ENCODE measurements around the gene TKFC. TPM values are rescaled to one million over a fixed set of nuclear protein-coding genes. Genes with fewer than 3 reads are reported as not detected.

The TKFC gene
- polyA plus RNA-seq, 1 experiment: 37.6 TPM

- no peak for DNase-seq (ENCODE audit: low read depth)
- Histone ChIP-seq H3K27me3 (ENCODE audit: control insufficient read depth, insufficient read depth, low read length) (no peaks in the 10 kb centered on the region), H3K4me3 (ENCODE audit: low read depth, low read length) (peak overlapping the region; percentile 61), H3K36me3 (ENCODE audit: control insufficient read depth, insufficient read depth, low read length) (peaks cover 4% of the 10 kb centered on the region)
- ChIA-PET CTCF (interaction anchor here (0.8 to 4.8 kb wide), 13 partner anchors 8 to 136 kb away, joined by 3 to 82 read pairs (median 5); partner anchors contain the start of genes CYB561A3, DDB1, TKFC and TMEM138), POLR2A (interaction anchor here (0.5 to 0.6 kb wide), 2 partner anchors 10 to 67 kb away, joined by 4 to 21 read pairs; no protein-coding TSS in a partner anchor)
- TF ChIP-seq CTCF (IDR thresholded peaks at IDR 0.05; ENCODE audit: insufficient read depth, low read depth, low read length): peak; percentile 28
Measured at GRCh38 chr11:61392981-61393595, 60.1 kb downstream of the TKFC start.

Other genes starting within 250 kb of the TKFC start
- not detected in 2 replicates for gene CD5, start 230.7 kb upstream of the TKFC start, polyA plus RNA-seq (2011; rRNA removed)
- gene VPS37C, start 171.8 kb upstream of the TKFC start, polyA plus RNA-seq (2011; rRNA removed): 8.9 and 17.5 TPM in 2 replicates
- gene PGA3, start 129.7 kb upstream of the TKFC start, polyA plus RNA-seq (2011; rRNA removed): not detected in 2 replicates
- not detected in 2 replicates for gene PGA4, start 110.9 kb upstream of the TKFC start, polyA plus RNA-seq (2011; rRNA removed)
- not detected in 2 replicates for gene PGA5, start 92.1 kb upstream of the TKFC start, polyA plus RNA-seq (2011; rRNA removed)
- gene VWCE, start 37.9 kb upstream of the TKFC start, polyA plus RNA-seq (2011; rRNA removed): 0.96 and 1.4 TPM in 2 replicates
- 265 and 281 TPM in 2 replicates for gene DDB1, start 123 bp upstream of the TKFC start, polyA plus RNA-seq (2011; rRNA removed)
- 32.9 and 91.3 TPM in 2 replicates for gene CYB561A3, start 28.7 kb downstream of the TKFC start, polyA plus RNA-seq (2011; rRNA removed)
- 55.6 and 73.9 TPM in 2 replicates for gene TMEM138, start 29.1 kb downstream of the TKFC start, polyA plus RNA-seq (2011; rRNA removed)
- gene TMEM216, start 59.4 kb downstream of the TKFC start, polyA plus RNA-seq (2011; rRNA removed): 27.3 and 29.2 TPM in 2 replicates
- 35.4 and 36.2 TPM in 2 replicates for gene CPSF7, start 96.7 kb downstream of the TKFC start, polyA plus RNA-seq (2011; rRNA removed)
- gene SDHAF2, start 96.9 kb downstream of the TKFC start, polyA plus RNA-seq (2011; rRNA removed): 67.7 and 81.1 TPM in 2 replicates
- 0.02 TPM in 1 of 2 replicates, not detected in the other for gene LRRC10B, start 175.5 kb downstream of the TKFC start, polyA plus RNA-seq (2011; rRNA removed)
- gene SYT7, start 247.8 kb downstream of the TKFC start, polyA plus RNA-seq (2011; rRNA removed): 0.01 and 0.04 TPM in 2 replicates